NCI-H2196 treated with DMSO at 0.1 percent for 48 hours (cell line): Measurements from ENCODE around the gene PNLDC1.
"Not testable (repeated sequence)": the region's sequence is repeated elsewhere in the genome, so short reads cannot be mapped to it uniquely, and the experiment has no call there.

Source experiments
- DNase-seq: peaks from one replicate; lab custom pipeline; 2025; ENCODE audit not compliant: unreplicated experiment; lab: John Stamatoyannopoulos, UW

Gene PNLDC1

GRCh38 chr6:159819098-159819497, 19.0 kb downstream of the PNLDC1 start:
- no peak for DNase-seq

GRCh38 chr6:159819932-159820640, 20.0 kb downstream of the PNLDC1 start:
- DNase-seq, result no peak

DNA sequence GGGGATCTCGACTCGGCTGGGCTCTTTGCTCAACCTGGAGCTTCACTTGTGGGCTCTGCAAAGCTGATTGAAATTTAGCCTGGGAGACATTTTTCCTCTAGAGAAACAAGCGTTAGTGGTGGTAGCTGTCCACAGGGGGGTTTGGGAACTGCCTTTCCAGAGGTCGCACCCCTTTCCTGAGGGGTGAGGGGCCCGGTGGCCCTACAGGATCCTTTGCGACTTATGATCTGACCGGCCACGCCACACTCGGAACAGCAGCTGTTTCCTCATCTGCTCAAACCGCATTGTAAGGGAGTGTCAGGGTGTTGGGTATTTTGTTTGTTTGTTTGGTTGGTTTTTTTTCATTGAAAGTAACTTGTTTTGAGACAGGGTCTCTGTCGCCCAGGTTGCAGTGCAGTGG, 21.0 kb downstream of the PNLDC1 start:
- no peak for DNase-seq

DNA sequence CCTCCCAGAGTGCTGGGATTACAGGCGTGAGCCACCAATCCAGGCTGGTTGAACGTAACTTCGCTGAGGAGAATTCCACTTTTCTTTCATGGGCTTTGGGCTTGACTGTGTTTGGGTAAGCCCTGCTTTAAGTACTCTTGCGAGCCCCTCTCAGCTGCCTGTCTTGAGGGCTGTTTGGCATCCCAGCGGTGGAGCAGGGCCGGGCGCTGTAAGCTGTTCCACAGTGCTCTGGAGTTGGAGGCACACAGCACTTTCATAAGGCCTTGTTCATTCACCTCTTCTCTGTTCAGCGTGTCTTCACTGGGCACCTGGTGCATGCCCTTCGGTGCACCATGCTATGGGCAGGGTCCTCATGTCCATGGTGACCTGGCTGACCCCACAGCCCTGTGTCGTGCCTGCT, 21.6 kb downstream of the PNLDC1 start:
- no peak for DNase-seq

GRCh38 chr6:159823953-159824352, 23.9 kb downstream of the PNLDC1 start:
- DNase-seq, result no peak

- DNase-seq, result not testable (repeated sequence)
Measured at GRCh38 chr6:159824690-159825089, 24.6 kb downstream of the PNLDC1 start.

DNA sequence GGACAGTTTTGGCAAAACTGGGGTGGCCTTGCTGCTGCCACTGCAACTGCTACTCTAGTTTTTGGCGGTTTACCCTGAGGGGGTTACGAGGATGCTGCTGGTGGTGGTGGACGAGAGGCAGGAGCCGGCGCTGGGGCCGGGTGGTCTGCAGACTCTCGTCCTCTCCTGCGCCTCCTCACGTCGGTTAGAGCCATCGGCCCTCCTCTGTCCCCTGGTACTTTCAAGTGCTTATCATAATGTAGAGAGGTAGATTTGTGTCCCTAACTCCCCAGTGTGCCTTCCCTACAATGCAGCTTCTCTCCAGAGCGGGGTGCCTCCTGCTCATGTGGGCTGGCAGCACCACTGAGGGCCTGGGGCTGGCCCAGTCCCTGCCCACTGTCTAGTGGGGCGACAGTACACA, 25.9 kb downstream of the PNLDC1 start:
- no peak for DNase-seq

- DNase-seq, result no peak
Measured at GRCh38 chr6:159826968-159827647, 27.0 kb downstream of the PNLDC1 start.

GRCh38 chr6:159828074-159828473, 28.0 kb downstream of the PNLDC1 start:
- no peak for DNase-seq

DNA sequence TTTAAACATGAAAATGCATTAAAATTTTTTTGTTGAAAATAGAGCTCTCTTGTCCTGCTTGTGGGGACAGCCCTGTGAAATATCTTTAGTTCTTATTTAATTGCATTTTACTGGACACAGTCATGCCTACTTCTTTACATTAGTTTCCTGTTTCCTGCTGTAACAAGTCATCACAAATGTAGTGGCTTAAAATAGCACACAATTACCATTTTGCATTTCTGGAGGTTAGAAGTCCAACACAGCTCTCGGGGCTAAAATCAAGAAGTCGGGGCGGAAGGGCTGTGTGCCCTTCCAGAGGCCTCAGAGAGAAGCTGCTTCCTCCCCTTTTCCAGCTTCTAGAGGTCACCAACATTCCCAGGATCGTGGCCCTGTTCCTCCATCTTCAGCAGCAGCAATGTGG, 29.4 kb downstream of the PNLDC1 start:
- DNase-seq, result no peak

DNA sequence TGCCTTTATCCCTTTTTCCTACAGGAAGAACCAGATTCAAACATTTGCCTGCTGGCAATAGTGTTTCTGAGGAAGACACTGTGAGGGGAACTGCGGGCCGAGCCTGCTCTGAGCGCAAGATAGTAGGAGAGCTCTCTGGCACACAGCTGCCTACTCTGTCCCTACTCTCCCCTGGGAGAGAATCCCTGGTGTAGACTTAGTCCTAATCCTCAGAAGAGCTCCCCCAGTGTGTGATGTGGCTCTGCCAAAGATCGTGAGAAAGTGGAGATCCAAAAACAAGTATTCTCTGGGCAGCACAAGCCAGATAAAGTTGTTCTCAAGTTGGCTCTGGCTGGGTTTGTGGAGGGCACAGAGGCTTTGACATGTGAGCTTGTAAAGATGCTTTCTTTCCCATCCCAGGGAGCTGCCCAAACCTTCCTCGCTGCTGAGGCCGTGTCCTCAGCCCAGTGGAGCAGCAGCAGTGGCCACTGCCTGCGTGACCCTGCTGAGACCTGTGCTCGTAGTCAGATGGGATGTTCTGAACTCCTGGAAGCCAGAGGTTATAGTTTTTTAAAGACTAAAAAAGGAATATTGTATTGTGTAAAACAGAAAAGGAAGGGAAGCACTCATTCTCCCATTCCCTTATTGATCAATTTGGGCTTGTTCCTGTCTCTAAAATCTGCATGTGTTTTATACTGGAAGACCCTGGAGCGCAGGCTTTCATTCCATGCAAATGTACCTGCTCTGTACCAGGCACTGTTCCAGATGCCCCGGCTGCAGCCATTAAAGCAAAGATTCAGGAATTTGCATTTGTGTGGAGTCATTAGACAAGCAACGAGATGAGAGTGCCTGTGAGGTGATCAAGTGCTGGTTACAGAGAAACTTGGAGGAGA, 30.7 kb downstream of the PNLDC1 start:
- DNase-seq, result no peak

GRCh38 chr6:159831373-159831679, 31.2 kb downstream of the PNLDC1 start:
- DNase-seq, result peak; percentile 10

GRCh38 chr6:159832946-159833345, 32.9 kb downstream of the PNLDC1 start:
- DNase-seq, result no peak

DNA sequence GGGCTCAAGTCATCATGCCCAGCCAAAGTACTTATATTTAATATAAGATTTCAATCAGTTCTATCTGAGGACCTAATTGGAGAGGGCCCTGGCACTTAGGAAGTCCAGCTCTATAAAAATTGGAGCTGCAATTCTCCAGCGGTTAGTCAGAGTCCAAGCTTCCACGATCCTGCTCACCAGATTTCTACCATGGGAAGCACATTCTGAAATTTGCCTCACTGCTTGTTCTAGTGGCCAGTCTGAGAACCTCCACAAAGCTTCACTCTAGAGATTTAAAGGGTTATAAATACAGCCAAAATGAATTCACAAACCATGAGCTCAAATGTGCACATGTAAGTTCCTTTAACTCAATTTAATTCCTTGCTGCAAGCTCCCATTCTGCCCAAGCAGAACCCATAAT, 33.5 kb downstream of the PNLDC1 start:
- DNase-seq, result no peak

- no peak for DNase-seq
Measured at GRCh38 chr6:159833997-159834603, 34.0 kb downstream of the PNLDC1 start.

GRCh38 chr6:159836718-159837490, 36.8 kb downstream of the PNLDC1 start:
- DNase-seq, result no peak

DNA sequence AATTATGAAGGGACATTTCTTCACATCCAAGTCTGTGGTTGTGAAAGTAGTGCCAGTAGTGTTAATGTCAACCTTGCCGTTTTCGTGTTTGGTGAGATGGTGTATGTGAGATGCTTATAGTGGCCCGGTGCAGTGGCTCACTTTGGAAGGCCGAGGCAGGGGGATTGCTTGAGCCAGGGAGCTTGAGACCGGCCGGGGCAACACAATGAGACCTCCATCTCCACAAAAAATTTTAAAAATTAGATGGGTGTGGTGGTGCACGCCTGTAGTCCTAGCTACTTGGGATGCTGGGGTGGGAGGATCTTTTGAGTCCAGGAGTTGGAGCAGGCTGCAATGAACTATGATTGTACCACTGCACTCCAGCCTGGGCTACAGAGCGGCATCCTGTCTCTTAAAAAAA, 37.4 kb downstream of the PNLDC1 start:
- DNase-seq, result no peak

DNA sequence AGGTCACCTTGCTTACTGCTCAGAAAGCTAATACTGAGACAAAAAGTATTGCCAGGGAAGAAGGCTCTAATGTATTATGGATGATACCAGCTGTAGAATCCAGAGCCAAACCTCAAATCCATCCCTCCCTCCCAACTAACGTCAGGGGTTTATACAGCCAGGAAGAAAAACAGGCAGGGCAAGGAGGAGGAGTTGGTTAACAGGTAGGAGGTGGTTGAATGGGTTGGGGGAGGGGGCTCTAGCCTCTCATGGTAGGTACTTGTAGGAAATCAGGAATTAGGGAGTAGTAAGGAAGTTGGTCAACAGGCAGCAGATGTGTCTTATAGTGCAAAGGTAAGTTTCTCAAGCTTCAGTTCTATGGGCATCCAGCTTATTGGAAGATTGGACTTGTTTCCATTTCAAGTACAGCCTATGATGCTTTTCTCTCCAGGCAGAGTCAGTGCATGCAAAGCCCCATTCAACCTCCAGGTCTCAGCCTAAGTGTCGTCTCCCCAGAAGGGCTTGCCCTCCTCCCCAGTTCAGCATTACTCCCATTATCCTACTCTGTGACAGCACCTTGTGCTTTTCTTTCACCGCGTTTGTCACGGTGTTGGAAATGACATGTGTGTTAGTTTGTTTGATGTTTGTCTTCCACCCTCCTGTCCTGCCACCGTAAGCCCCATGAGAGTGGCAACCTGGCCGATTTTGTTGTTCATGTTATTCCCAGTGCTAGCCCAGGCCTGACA, 38.1 kb downstream of the PNLDC1 start:
- DNase-seq, result no peak

DNA sequence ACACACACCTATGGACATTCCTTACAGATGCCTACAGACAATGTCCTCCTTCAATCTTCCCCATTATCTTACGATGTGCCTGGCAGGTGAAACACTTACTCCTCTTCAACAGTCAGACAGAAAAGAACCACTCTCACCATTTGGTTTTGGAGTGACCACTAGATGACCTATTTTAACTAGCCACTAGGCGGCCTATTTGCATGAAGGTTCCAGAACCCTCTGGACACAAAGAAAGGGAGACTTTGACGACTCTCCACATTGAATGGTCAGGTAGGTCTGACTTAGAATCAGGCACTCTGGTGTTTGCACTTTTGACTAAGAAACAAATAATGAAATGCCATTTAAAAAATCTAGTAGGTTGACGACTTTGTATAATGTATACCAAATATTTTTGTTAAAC, 42.0 kb downstream of the PNLDC1 start:
- no peak for DNase-seq
